ENCODE measurements around the gene BOD1L1. TPM values are rescaled to one million over a fixed set of nuclear protein-coding genes. Genes with fewer than 3 reads are reported as not detected.
"Not testable (repeated sequence)": the region's sequence is repeated elsewhere in the genome, so short reads cannot be mapped to it uniquely, and the experiment has no call there.

The BOD1L1 gene
- total RNA-seq, 1 experiment from 2014 or later: 40.6 TPM

GRCh38 chr4:13560111-13560510 is 67.4 kb downstream of the BOD1L1 start:
- H3K4me2 ChIP-seq (ENCODE audit: low read depth, low read length, poor library complexity, severe bottlenecking); H3K4me1 ChIP-seq (ENCODE audit: low read length); H3K4me3 ChIP-seq (ENCODE audit: low read length); H4K20me1 ChIP-seq (ENCODE audit: insufficient read depth, low read depth, low read length); H3K79me2 ChIP-seq (ENCODE audit: low read length); H3K27me3 ChIP-seq (ENCODE audit: low read length); H3K36me3 ChIP-seq (ENCODE audit: insufficient read depth, low read length); H3K9ac ChIP-seq (ENCODE audit: low read length); H3K9me3 ChIP-seq (ENCODE audit: low read length); H3K27ac ChIP-seq (ENCODE audit: low read length); H2AFZ ChIP-seq (ENCODE audit: low read length); DNase-seq; H3K9me2 ChIP-seq (replicated peaks; ENCODE audit: insufficient read depth, low read length): not testable (repeated sequence)

DNA sequence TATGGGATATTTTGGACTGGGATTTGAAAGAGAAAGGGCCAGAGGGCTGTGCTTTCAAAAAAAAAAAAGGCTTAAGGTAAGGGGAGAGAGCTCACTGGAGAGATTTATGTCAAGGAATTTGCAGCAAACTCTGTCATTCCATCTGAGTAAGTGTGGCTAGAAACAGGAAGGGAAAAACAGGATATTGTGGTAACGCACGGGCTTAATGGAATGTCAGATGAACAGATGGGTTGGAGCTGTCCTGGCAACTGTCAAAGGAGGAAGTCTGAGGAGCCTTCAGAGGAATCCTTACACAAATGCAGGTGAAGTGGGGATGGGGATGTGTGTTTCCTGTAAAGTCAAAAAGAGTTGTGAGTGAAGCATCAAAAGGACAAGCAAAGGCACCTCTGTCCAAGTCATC is 68.1 kb downstream of the BOD1L1 start:
- Histone ChIP-seq H3K4me3 (ENCODE audit: low read length) (no peak overlapping the region), H3K9me2 (replicated peaks; ENCODE audit: insufficient read depth, low read length) (no peaks in the 10 kb centered on the region), H3K27ac (ENCODE audit: low read length) (no peak overlapping the region), H3K4me1 (ENCODE audit: low read length) (no peaks in the 10 kb centered on the region), H3K4me2 (ENCODE audit: low read depth, low read length, poor library complexity, severe bottlenecking) (no peak overlapping the region), H4K20me1 (ENCODE audit: insufficient read depth, low read depth, low read length) (no peaks in the 10 kb centered on the region), H3K9ac (ENCODE audit: low read length) (no peak overlapping the region), H3K9me3 (ENCODE audit: low read length) (no peaks in the 10 kb centered on the region), H3K79me2 (ENCODE audit: low read length) (no peaks in the 10 kb centered on the region), H3K27me3 (ENCODE audit: low read length) (no peaks in the 10 kb centered on the region), H2AFZ (ENCODE audit: low read length) (no peak overlapping the region), H3K36me3 (ENCODE audit: insufficient read depth, low read length) (no peaks in the 10 kb centered on the region)
- DNase-seq: no peak

- H3K36me3 ChIP-seq (ENCODE audit: insufficient read depth, low read length): no peaks in the 10 kb centered on the region
- H3K4me3 ChIP-seq (ENCODE audit: low read length): no peak overlapping the region
- H3K4me1 ChIP-seq (ENCODE audit: low read length): no peaks in the 10 kb centered on the region
- H3K79me2 ChIP-seq (ENCODE audit: low read length): no peaks in the 10 kb centered on the region
- no peaks in the 10 kb centered on the region for H3K27me3 ChIP-seq (ENCODE audit: low read length)
- no peaks in the 10 kb centered on the region for H3K9me2 ChIP-seq (replicated peaks; ENCODE audit: insufficient read depth, low read length)
- H3K9ac ChIP-seq (ENCODE audit: low read length): no peak overlapping the region
- no peaks in the 10 kb centered on the region for H3K9me3 ChIP-seq (ENCODE audit: low read length)
- no peak overlapping the region for H3K27ac ChIP-seq (ENCODE audit: low read length)
- H2AFZ ChIP-seq (ENCODE audit: low read length): no peak overlapping the region
- no peak for DNase-seq
- no peak overlapping the region for H3K4me2 ChIP-seq (ENCODE audit: low read depth, low read length, poor library complexity, severe bottlenecking)
- no peaks in the 10 kb centered on the region for H4K20me1 ChIP-seq (ENCODE audit: insufficient read depth, low read depth, low read length)
Observed at GRCh38 chr4:13558881-13559280, 68.6 kb downstream of the BOD1L1 start.

GRCh38 chr4:13555325-13555724 is 72.2 kb downstream of the BOD1L1 start:
- Histone ChIP-seq H3K4me1 (ENCODE audit: low read length) (no peaks in the 10 kb centered on the region), H3K9me2 (replicated peaks; ENCODE audit: insufficient read depth, low read length) (no peaks in the 10 kb centered on the region), H3K9me3 (ENCODE audit: low read length) (no peaks in the 10 kb centered on the region), H2AFZ (ENCODE audit: low read length) (no peak overlapping the region), H3K79me2 (ENCODE audit: low read length) (no peaks in the 10 kb centered on the region), H4K20me1 (ENCODE audit: insufficient read depth, low read depth, low read length) (no peaks in the 10 kb centered on the region), H3K9ac (ENCODE audit: low read length) (no peak overlapping the region), H3K4me3 (ENCODE audit: low read length) (no peak overlapping the region), H3K4me2 (ENCODE audit: low read depth, low read length, poor library complexity, severe bottlenecking) (no peak overlapping the region), H3K27me3 (ENCODE audit: low read length) (no peaks in the 10 kb centered on the region), H3K27ac (ENCODE audit: low read length) (no peak overlapping the region), H3K36me3 (ENCODE audit: insufficient read depth, low read length) (no peaks in the 10 kb centered on the region)
- DNase-seq: no peak

DNA sequence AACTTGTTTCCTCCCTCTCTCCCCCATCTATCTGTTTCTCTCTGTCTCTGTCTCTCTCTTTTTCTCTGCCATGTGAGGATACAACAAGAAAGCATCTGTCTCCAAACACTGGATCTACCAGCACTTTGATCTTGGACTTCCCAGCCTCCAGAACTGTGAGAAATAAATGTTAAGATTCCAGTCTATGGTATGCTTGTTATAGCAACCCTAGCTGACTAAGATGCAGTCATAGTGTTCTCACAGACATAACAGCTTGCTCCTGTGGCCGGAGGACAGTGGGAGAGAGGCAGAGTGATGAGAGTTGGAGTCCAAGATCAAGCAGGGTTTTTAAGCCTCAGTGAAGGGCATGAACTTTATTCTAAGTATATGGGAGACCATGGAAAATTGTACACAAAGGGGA is 74.4 kb downstream of the BOD1L1 start:
- H2AFZ ChIP-seq (ENCODE audit: low read length): 0 out of 2 replicates have a peak overlapping the region, but pooled peaks have one; percentile 9
- no peak overlapping the region for H3K27ac ChIP-seq (ENCODE audit: low read length)
- no peak for DNase-seq
- H3K27me3 ChIP-seq (ENCODE audit: low read length): no peaks in the 10 kb centered on the region
- no peak overlapping the region for H3K9ac ChIP-seq (ENCODE audit: low read length)
- H3K9me2 ChIP-seq (replicated peaks; ENCODE audit: insufficient read depth, low read length): no peaks in the 10 kb centered on the region
- H3K79me2 ChIP-seq (ENCODE audit: low read length): no peaks in the 10 kb centered on the region
- H3K9me3 ChIP-seq (ENCODE audit: low read length): no peaks in the 10 kb centered on the region
- no peak overlapping the region for H3K4me2 ChIP-seq (ENCODE audit: low read depth, low read length, poor library complexity, severe bottlenecking)
- H3K4me3 ChIP-seq (ENCODE audit: low read length): no peak overlapping the region
- no peaks in the 10 kb centered on the region for H4K20me1 ChIP-seq (ENCODE audit: insufficient read depth, low read depth, low read length)
- peaks cover 10% of the 10 kb centered on the region for H3K4me1 ChIP-seq (ENCODE audit: low read length)
- no peaks in the 10 kb centered on the region for H3K36me3 ChIP-seq (ENCODE audit: insufficient read depth, low read length)

DNA sequence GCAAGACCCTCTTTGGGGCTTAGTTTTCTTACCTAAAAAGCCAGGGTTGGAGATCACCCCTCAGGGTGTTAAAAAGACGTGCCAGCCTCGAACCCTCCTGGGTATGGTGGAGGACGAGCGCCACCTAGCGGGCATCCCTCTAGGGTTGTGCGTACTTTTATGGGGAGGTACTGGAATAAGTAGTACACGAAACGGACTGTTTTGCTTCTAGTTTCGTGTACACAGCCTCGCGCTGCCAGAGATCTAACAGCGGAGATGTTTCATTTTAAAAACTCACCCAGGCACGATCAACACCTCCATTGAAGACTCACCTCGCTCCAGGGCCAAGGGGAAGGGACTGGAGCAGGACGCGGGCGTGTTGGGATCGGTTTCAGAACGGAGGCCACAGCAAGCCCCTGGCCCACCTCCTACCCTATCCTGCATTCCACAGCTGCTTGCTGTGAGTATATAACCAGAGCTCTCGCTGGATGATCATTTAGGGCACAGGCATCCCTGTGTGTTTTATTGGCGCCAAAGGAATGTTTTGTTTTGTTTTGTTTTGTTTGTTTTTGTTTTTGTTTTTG is 78.5 kb downstream of the BOD1L1 start:
- Histone ChIP-seq H3K36me3 (ENCODE audit: insufficient read depth, low read length) (no peaks in the 10 kb centered on the region), H3K9me2 (replicated peaks; ENCODE audit: insufficient read depth, low read length) (no peaks in the 10 kb centered on the region), H3K27ac (ENCODE audit: low read length) (no peak overlapping the region), H3K9ac (ENCODE audit: low read length) (peak overlapping the region; percentile 65), H4K20me1 (ENCODE audit: insufficient read depth, low read depth, low read length) (no peaks in the 10 kb centered on the region), H3K4me3 (ENCODE audit: low read length) (peak overlapping the region; percentile 66), H3K4me1 (ENCODE audit: low read length) (peaks cover 20% of the 10 kb centered on the region), H2AFZ (ENCODE audit: low read length) (peak overlapping the region; percentile 91; the same call in 1 of the 2 replicates), H3K4me2 (ENCODE audit: low read depth, low read length, poor library complexity, severe bottlenecking) (peak overlapping the region; percentile 75), H3K79me2 (ENCODE audit: low read length) (no peaks in the 10 kb centered on the region), H3K9me3 (ENCODE audit: low read length) (no peaks in the 10 kb centered on the region), H3K27me3 (ENCODE audit: low read length) (no peaks in the 10 kb centered on the region; the same call in 1 of the 2 replicates)
- DNase-seq: peak; percentile 96

DNA sequence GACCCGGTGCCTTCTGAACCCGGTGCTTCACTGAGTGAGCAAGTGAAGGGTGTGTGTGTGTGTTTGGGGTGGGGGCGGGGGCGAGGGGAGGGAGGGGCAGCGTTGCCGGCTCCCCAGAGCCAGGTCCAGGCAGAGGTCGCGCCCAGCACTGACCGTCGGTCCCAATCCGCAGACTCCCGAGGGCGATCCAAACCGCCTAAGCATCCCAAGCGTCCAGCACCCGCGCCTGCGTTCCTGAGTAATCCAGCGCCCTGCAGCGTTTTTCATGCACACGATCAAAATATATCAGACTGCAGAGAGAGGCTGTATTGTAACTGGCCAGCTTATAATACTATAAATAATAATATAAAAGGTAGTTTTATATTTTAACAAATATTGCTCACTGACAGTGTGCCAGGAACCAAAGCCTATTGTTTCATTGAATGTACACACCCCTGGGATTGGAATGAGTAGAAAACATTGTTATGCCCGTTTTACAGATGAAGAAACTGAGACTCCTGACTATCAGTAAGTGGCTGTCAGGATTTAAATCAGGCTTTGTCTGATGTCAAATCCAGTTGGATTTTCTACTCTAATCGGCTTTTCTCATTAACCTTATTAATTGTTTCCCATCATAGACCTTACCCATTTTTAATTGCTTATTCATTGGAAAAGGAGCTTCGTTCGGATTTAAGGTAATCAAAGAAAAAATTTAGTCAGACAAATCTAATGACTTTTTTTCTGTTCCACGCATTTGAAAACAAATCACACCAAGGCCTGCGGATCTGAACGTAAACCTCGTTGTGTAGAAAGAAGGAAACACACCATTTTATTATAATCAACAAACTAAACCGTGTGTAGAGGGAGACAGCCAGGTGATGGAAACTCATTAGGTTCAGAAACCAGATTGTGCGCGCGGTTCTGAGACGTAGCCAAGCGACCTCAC is 79.2 kb downstream of the BOD1L1 start:
- no peak for DNase-seq
- H2AFZ ChIP-seq (ENCODE audit: low read length): peak overlapping the region; percentile 79; the same call in 1 of the 2 replicates

GRCh38 chr4:13547485-13548041 is 80.0 kb downstream of the BOD1L1 start:
- Histone ChIP-seq H3K9me2 (replicated peaks; ENCODE audit: insufficient read depth, low read length) (no peaks in the 10 kb centered on the region), H2AFZ (ENCODE audit: low read length) (peak overlapping the region; percentile 79), H4K20me1 (ENCODE audit: insufficient read depth, low read depth, low read length) (no peaks in the 10 kb centered on the region), H3K4me3 (ENCODE audit: low read length) (peak overlapping the region; percentile 66), H3K27ac (ENCODE audit: low read length) (no peak overlapping the region), H3K79me2 (ENCODE audit: low read length) (no peaks in the 10 kb centered on the region), H3K4me1 (ENCODE audit: low read length) (peaks cover 20% of the 10 kb centered on the region), H3K27me3 (ENCODE audit: low read length) (no peaks in the 10 kb centered on the region; the same call in 1 of the 2 replicates), H3K36me3 (ENCODE audit: insufficient read depth, low read length) (no peaks in the 10 kb centered on the region), H3K4me2 (ENCODE audit: low read depth, low read length, poor library complexity, severe bottlenecking) (peak overlapping the region; percentile 75), H3K9ac (ENCODE audit: low read length) (peak overlapping the region; percentile 66), H3K9me3 (ENCODE audit: low read length) (no peaks in the 10 kb centered on the region)
- DNase-seq: peak; percentile 83

More for the DNA sequence above, 79.2 kb downstream of the BOD1L1 start:
- Histone ChIP-seq H3K9ac (ENCODE audit: low read length) (peak overlapping the region; percentile 66), H3K9me3 (ENCODE audit: low read length) (no peaks in the 10 kb centered on the region), H4K20me1 (ENCODE audit: insufficient read depth, low read depth, low read length) (no peaks in the 10 kb centered on the region), H3K4me2 (ENCODE audit: low read depth, low read length, poor library complexity, severe bottlenecking) (peak overlapping the region; percentile 75), H3K27ac (ENCODE audit: low read length) (no peak overlapping the region), H3K36me3 (ENCODE audit: insufficient read depth, low read length) (no peaks in the 10 kb centered on the region), H3K9me2 (replicated peaks; ENCODE audit: insufficient read depth, low read length) (no peaks in the 10 kb centered on the region), H3K79me2 (ENCODE audit: low read length) (no peaks in the 10 kb centered on the region), H3K27me3 (ENCODE audit: low read length) (no peaks in the 10 kb centered on the region; the same call in 1 of the 2 replicates), H3K4me3 (ENCODE audit: low read length) (peak overlapping the region; percentile 66), H3K4me1 (ENCODE audit: low read length) (peaks cover 20% of the 10 kb centered on the region)

Data from Karpas-422 (cell line).